GM18499 (cell line): ENCODE results near the gene ACOT12.
"Not testable (repeated sequence)": the region's sequence is repeated elsewhere in the genome, so short reads cannot be mapped to it uniquely, and the experiment has no call there.

Experiments
- ATAC-seq: cut with Tn5 transposase; IDR thresholded peaks from one replicate; pipeline ENCODE4 v1.9.1; 2021; ENCODE audit warnings: moderate number of reproducible peaks; ENCODE audit not compliant: insufficient read depth, unreplicated experiment

ACOT12 gene

GRCh38 chr5:81345411-81346003 lies 48.4 kb downstream of the ACOT12 start:
- no peak for ATAC-seq

GRCh38 chr5:81344736-81345135 lies 49.2 kb downstream of the ACOT12 start:
- ATAC-seq = no peak

GRCh38 chr5:81338213-81338612 lies 55.7 kb downstream of the ACOT12 start:
- ATAC-seq = not testable (repeated sequence)

- ATAC-seq = no peak
Measured at GRCh38 chr5:81337803-81338202, 56.1 kb downstream of the ACOT12 start.

- no peak for ATAC-seq
Measured at GRCh38 chr5:81336556-81336955, 57.4 kb downstream of the ACOT12 start.

- no peak for ATAC-seq
Measured at GRCh38 chr5:81335946-81336345, 58.0 kb downstream of the ACOT12 start.

- no peak for ATAC-seq
Measured at GRCh38 chr5:81334304-81335061, 59.5 kb downstream of the ACOT12 start.

GRCh38 chr5:81326554-81326953 lies 67.4 kb downstream of the ACOT12 start:
- no peak for ATAC-seq

GRCh38 chr5:81317536-81317935 lies 76.4 kb downstream of the ACOT12 start:
- ATAC-seq = no peak

- no peak for ATAC-seq
Measured at GRCh38 chr5:81316571-81316970, 77.4 kb downstream of the ACOT12 start.

- ATAC-seq = no peak
Measured at GRCh38 chr5:81315830-81316229, 78.1 kb downstream of the ACOT12 start.

- no peak for ATAC-seq
Measured at GRCh38 chr5:81315336-81315735, 78.6 kb downstream of the ACOT12 start.

GRCh38 chr5:81314581-81314980 lies 79.4 kb downstream of the ACOT12 start:
- ATAC-seq = no peak

- ATAC-seq = no peak
Measured at GRCh38 chr5:81313686-81314085, 80.2 kb downstream of the ACOT12 start.

- ATAC-seq = no peak
Measured at GRCh38 chr5:81313278-81313677, 80.7 kb downstream of the ACOT12 start.

- ATAC-seq = no peak
Measured at GRCh38 chr5:81310402-81311063, 83.4 kb downstream of the ACOT12 start.

- no peak for ATAC-seq
Measured at GRCh38 chr5:81308836-81309235, 85.1 kb downstream of the ACOT12 start.

GRCh38 chr5:81305785-81306184 lies 88.1 kb downstream of the ACOT12 start:
- ATAC-seq = no peak

GRCh38 chr5:81303563-81303962 lies 90.4 kb downstream of the ACOT12 start:
- no peak for ATAC-seq

- ATAC-seq = no peak
Measured at GRCh38 chr5:81302596-81302995, 91.3 kb downstream of the ACOT12 start.

GRCh38 chr5:81301271-81302015 lies 92.5 kb downstream of the ACOT12 start, which contains the start of gene ZCCHC9:
Gene ZCCHC9, plus strand, starts transcription at chr5:81301587. Its CDS starts 3,171 bp downstream, at chr5:81304758.
- peak; percentile 75 for ATAC-seq
